ENCODE results near the gene MRPL10.

- TF ChIP-seq CTCF (IDR thresholded peaks at IDR 0.05) (no peak), POLR2AphosphoS5 (IDR thresholded peaks at IDR 0.05) (no peak), POLR2A (IDR thresholded peaks at IDR 0.05) (no peak)
Measured at GRCh38 chr17:47879776-47880454, 48.6 kb upstream of the MRPL10 start.
